Stimulated activated naive CD8-positive, alpha-beta T cell treated with anti-CD3 and anti-CD28 coated beads, Interleukin-15, Interleukin-2, amounts not matched to agents 100 ng/mL and 50 ng/mL, for 24 hours (primary cell): ENCODE data around the gene RBKS.

Experiments used
- H3K27ac Mint-ChIP-seq: one replicate; pipeline ENCODE4 v1.8.0; 2021; ENCODE audit warnings: mild to moderate bottlenecking, mixed read lengths
- H3K27me3 Mint-ChIP-seq: one replicate; pipeline ENCODE4 v1.8.0; 2021; ENCODE audit warnings: mixed read lengths
- H3K36me3 Mint-ChIP-seq: one replicate; pipeline ENCODE4 v1.8.0; 2021; ENCODE audit warnings: low read depth, mixed read lengths
- H3K4me1 Mint-ChIP-seq: one replicate; pipeline ENCODE4 v1.8.0; 2021; ENCODE audit warnings: low read depth, mixed read lengths
- H3K4me3 Mint-ChIP-seq: one replicate; pipeline ENCODE4 v1.8.0; 2021; ENCODE audit warnings: mild to moderate bottlenecking, mixed read lengths
- H3K9me3 Mint-ChIP-seq: one replicate; pipeline ENCODE4 v1.8.0; 2021; ENCODE audit warnings: mixed read lengths

RBKS gene

DNA sequence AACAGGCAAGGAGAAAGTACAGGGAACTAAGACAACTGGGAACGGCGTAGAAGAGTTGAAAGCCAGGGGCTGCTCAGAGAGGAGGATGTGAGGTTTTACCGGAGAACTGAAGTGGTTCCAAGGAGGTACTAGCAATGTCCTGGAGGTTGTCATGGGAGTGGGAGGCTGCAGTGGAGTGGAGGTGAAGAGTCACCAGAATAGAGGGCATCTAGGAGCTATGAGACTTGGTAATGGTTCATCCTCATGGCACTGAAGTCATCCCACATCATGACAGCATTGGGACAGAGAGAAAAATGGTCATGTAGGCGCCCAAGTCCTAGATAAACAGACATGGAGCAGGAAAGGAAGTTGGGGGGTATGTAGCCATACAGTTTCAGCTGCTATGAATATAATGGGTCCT is 92.3 kb downstream of the RBKS start:
- Mint-ChIP-seq H3K27me3 (no peaks in the 10 kb centered on the region), H3K27ac (no peak overlapping the region), H3K4me1 (no peaks in the 10 kb centered on the region), H3K36me3 (no peaks in the 10 kb centered on the region), H3K9me3 (no peaks in the 10 kb centered on the region), H3K4me3 (no peak overlapping the region)

DNA sequence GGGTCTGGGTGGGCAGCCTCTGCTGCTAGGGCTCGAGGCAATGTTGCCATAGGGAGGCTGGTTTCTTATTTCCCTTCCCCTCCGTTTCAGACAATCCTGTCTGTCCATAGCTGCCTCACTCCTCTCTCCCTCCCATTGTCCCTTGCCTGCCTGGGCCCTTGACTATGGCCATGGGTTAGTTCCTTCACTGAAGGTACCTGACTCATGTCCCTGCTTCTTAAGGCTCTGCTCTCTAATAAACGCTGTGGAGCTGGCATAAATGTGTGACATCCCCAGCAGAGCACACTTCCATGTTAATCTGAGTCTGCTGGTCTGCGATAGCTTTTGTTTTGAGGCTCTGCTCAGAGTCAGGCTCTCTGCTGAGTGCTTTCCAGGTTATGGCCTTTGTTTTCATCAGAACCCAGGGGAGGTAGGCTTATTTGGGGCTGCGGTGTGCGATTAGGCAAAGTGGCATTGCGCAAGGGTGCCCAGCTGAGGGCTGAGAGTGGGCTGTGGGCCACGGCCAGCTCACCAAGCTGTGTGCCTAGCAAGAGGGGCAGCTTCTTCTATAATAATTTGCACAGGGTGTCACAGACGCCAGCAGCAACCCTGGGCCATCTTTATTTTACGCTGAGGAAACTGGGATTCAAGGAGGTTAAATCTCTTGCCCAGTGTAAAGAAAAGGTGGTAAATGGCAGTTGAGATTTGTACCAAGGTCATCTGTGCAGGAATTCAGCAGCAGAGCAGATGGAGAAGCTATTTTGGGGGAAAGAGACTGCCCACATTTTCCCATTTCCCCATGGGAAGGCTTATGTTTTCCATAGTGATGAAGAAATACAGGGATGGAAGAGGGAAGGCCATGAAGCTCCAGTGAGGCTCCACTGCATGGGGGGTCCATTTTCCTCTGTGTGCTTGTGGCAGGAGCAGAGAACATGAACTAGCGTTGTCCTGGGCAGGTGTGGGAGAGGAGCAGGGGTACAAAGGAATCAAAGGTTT is 93.1 kb downstream of the RBKS start:
- no peaks in the 10 kb centered on the region for H3K9me3 Mint-ChIP-seq
- no peak overlapping the region for H3K4me3 Mint-ChIP-seq
- no peak overlapping the region for H3K27ac Mint-ChIP-seq
- H3K27me3 Mint-ChIP-seq, result no peaks in the 10 kb centered on the region
- no peaks in the 10 kb centered on the region for H3K4me1 Mint-ChIP-seq
- H3K36me3 Mint-ChIP-seq, result no peaks in the 10 kb centered on the region

GRCh38 chr2:27795868-27796277 is 94.3 kb downstream of the RBKS start:
- no peaks in the 10 kb centered on the region for H3K9me3 Mint-ChIP-seq
- no peaks in the 10 kb centered on the region for H3K27me3 Mint-ChIP-seq
- no peaks in the 10 kb centered on the region for H3K36me3 Mint-ChIP-seq
- no peaks in the 10 kb centered on the region for H3K4me1 Mint-ChIP-seq
- no peak overlapping the region for H3K4me3 Mint-ChIP-seq
- H3K27ac Mint-ChIP-seq, result no peak overlapping the region

DNA sequence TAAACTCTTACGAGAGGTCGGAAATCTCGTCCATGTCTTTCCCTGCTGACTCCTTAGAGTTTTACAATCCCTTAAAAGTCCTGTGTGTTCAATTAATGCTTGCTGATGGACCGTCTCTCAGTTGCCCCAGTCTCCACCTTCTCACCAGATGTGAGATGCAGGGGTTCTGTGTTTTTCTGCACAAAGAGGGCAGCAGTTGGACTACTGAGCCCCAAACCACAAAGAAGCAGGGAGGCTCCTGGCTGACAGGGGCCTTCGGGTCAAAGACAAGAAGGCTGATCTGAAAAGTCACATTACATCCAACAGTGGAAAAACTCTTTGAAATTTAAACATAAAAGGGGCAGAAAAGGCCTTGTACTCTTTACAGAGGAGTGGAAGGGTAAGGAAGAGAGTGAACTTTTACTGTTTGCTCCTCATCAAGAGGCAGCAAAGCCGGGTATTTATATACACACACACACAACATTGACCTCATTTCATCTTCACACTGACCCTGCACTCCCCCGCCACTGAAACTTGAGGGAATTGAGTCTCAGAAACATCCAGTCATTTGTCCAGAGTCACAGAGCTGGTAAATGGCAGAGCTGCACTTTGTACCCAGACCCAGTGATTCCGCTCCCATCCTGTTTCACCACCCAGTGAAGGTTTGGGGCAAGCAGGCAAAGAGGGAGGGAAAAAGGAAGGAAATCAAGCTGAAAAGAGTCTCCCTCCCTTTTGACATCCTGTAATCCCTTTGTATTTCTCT is 94.9 kb downstream of the RBKS start:
- no peaks in the 10 kb centered on the region for H3K36me3 Mint-ChIP-seq
- no peaks in the 10 kb centered on the region for H3K9me3 Mint-ChIP-seq
- no peak overlapping the region for H3K4me3 Mint-ChIP-seq
- H3K4me1 Mint-ChIP-seq, result no peaks in the 10 kb centered on the region
- H3K27me3 Mint-ChIP-seq, result no peaks in the 10 kb centered on the region
- H3K27ac Mint-ChIP-seq, result no peak overlapping the region

GRCh38 chr2:27792759-27793158 is 97.4 kb downstream of the RBKS start:
- Mint-ChIP-seq H3K36me3 (no peaks in the 10 kb centered on the region), H3K27me3 (no peaks in the 10 kb centered on the region), H3K4me3 (no peak overlapping the region), H3K4me1 (no peaks in the 10 kb centered on the region), H3K27ac (no peak overlapping the region), H3K9me3 (no peaks in the 10 kb centered on the region)

GRCh38 chr2:27790796-27791195 is 99.4 kb downstream of the RBKS start:
- Mint-ChIP-seq H3K27me3 (no peaks in the 10 kb centered on the region), H3K36me3 (no peaks in the 10 kb centered on the region), H3K9me3 (no peaks in the 10 kb centered on the region)

DNA sequence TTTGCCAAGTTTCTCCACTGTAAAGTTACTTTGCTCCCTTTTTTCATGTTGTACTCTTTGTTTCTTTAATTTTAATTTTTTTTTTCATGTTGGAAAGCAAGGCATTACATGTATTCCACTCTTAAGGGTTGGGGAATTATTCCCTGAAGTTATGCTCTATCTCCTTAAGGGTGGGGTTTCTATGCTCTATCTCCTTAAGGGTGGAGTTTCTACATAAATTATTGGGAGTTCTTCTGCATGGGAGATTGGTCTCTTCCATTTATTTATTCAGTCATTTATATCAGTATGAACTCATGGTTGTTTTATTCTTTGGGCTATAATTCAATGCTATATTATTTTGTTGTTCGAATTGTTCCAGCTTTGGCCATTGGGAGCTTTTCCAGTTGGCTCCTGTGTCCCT is 107.5 kb downstream of the RBKS start:
- no peak overlapping the region for H3K27ac Mint-ChIP-seq
- H3K27me3 Mint-ChIP-seq, result no peaks in the 10 kb centered on the region
- peaks cover 30% of the 10 kb centered on the region for H3K36me3 Mint-ChIP-seq
- H3K9me3 Mint-ChIP-seq, result no peaks in the 10 kb centered on the region
- H3K4me1 Mint-ChIP-seq, result peaks cover 17% of the 10 kb centered on the region
- H3K4me3 Mint-ChIP-seq, result no peak overlapping the region

More at GRCh38 chr2:27790796-27791195, 99.4 kb downstream of the RBKS start:
- Mint-ChIP-seq H3K27ac (no peak overlapping the region), H3K4me3 (no peak overlapping the region), H3K4me1 (no peaks in the 10 kb centered on the region)

DNA sequence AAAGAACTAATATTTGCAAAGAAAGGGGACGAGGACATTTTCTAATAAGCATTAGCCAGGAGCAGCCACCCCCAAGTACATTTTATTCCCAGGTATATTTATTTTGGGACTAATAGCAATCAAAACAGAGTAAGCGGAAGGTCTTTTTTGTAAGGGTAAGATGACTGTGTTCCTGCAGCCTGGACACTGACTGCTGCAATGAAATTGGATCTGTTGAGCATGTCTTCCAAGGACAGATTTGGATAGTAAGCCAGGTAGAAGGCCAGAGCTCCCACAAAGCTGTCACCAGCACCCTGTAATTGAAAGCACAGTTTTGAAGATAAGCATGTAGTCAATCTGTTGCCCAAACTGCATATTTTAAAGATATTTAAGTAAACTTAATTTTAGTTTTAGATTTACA is 108.7 kb downstream of the RBKS start:
- H3K27me3 Mint-ChIP-seq, result no peaks in the 10 kb centered on the region
- H3K36me3 Mint-ChIP-seq, result peaks cover 39% of the 10 kb centered on the region
- H3K4me3 Mint-ChIP-seq, result no peak overlapping the region
- H3K27ac Mint-ChIP-seq, result no peak overlapping the region
- H3K9me3 Mint-ChIP-seq, result no peaks in the 10 kb centered on the region
- peaks cover 25% of the 10 kb centered on the region for H3K4me1 Mint-ChIP-seq

- Mint-ChIP-seq H3K4me1 (peaks cover 37% of the 10 kb centered on the region), H3K4me3 (no peak overlapping the region), H3K36me3 (peaks cover 55% of the 10 kb centered on the region), H3K27me3 (no peaks in the 10 kb centered on the region), H3K9me3 (no peaks in the 10 kb centered on the region), H3K27ac (no peak overlapping the region)
Measured at GRCh38 chr2:27779417-27780055, 110.7 kb downstream of the RBKS start.

GRCh38 chr2:27776696-27777095 is 113.5 kb downstream of the RBKS start:
- H3K36me3 Mint-ChIP-seq, result peaks cover 68% of the 10 kb centered on the region
- H3K9me3 Mint-ChIP-seq, result no peaks in the 10 kb centered on the region
- no peak overlapping the region for H3K4me3 Mint-ChIP-seq
- H3K27ac Mint-ChIP-seq, result no peak overlapping the region
- H3K4me1 Mint-ChIP-seq, result peaks cover 59% of the 10 kb centered on the region
- no peaks in the 10 kb centered on the region for H3K27me3 Mint-ChIP-seq

GRCh38 chr2:27776097-27776496 is 114.1 kb downstream of the RBKS start:
- H3K9me3 Mint-ChIP-seq, result no peaks in the 10 kb centered on the region
- no peak overlapping the region for H3K4me3 Mint-ChIP-seq
- peaks cover 65% of the 10 kb centered on the region for H3K4me1 Mint-ChIP-seq
- H3K36me3 Mint-ChIP-seq, result peaks cover 65% of the 10 kb centered on the region
- no peaks in the 10 kb centered on the region for H3K27me3 Mint-ChIP-seq
- H3K27ac Mint-ChIP-seq, result peak overlapping the region; percentile 53

GRCh38 chr2:27773959-27774358 is 116.2 kb downstream of the RBKS start:
- Mint-ChIP-seq H3K9me3 (no peaks in the 10 kb centered on the region), H3K4me1 (peaks cover 65% of the 10 kb centered on the region), H3K27ac (no peak overlapping the region), H3K4me3 (peak overlapping the region; percentile 100), H3K27me3 (no peaks in the 10 kb centered on the region), H3K36me3 (peaks cover 47% of the 10 kb centered on the region)

- peaks cover 57% of the 10 kb centered on the region for H3K4me1 Mint-ChIP-seq
Measured at GRCh38 chr2:27772804-27773203, 117.4 kb downstream of the RBKS start.

DNA sequence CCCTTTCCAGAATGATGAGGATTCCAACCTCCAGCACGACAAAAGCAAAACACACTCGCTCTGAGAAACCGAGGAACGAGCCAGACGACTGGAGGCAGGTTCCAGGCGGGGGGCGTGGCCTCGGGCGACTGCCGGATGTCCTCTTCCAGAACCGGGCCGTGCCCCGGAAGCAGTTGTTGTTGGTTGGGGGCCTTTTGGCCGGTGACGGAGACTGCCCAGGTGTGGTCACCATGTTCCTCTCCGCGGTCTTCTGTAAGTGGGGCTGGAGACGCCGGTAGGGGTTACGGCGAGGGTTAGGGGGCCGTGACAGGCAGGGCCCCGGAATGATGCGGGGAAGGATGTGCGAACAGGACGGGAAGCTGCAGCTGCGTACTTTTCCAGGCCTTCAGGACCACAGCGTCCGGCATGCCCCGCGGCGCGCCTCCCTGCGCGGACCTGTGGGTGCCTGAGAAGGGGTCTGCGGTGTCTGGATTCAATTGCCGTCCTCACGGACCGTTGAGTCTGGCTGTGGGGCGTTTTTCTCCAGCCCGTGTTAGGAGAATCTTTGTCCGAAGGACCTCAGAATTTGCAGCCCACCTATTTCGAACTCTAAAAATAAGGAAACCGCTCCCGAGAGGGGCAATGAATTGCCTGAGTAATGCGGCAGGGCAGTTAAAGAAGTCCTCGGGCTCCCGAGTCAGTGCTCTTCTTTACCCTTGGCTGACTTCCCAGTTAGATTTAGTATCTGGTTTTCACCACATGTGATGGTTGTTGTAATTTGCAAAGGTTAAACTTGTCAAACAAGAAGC is 118.4 kb downstream of the RBKS start, which contains the start of gene MRPL33:
Gene MRPL33 (plus strand): TSS at position 172 of the 788 bp plus-strand sequence. CDS start 59 bp downstream, at position 231.
- H3K4me1 Mint-ChIP-seq, result peaks cover 51% of the 10 kb centered on the region
- H3K4me3 Mint-ChIP-seq, result peak within 1 kb of the TSS; percentile 100
- peaks cover 31% of the 10 kb centered on the region for H3K36me3 Mint-ChIP-seq
- H3K27me3 Mint-ChIP-seq, result no peaks in the 10 kb centered on the region
- H3K9me3 Mint-ChIP-seq, result no peaks in the 10 kb centered on the region
- peak within 1 kb of the TSS; percentile 99 for H3K27ac Mint-ChIP-seq

More at GRCh38 chr2:27772804-27773203, 117.4 kb downstream of the RBKS start:
- H3K36me3 Mint-ChIP-seq, result peaks cover 39% of the 10 kb centered on the region
- no peaks in the 10 kb centered on the region for H3K27me3 Mint-ChIP-seq
- H3K9me3 Mint-ChIP-seq, result no peaks in the 10 kb centered on the region
- H3K27ac Mint-ChIP-seq, result peak overlapping the region; percentile 80
- peak overlapping the region; percentile 100 for H3K4me3 Mint-ChIP-seq
